ENCODE measurements around the gene RGP1.

The RGP1 gene

GRCh38 chr9:35757892-35758275, 8.8 kb downstream of the RGP1 start:
- ATAC-seq: no peak
- TF ChIP-seq ZFP30 (CRISPR knock-in tag; IDR thresholded peaks at IDR 0.05) (peak; percentile 59; the same call in 1 of the 2 replicates), OSR1 (CRISPR knock-in tag; IDR thresholded peaks at IDR 0.05) (no peak), ZNF70 (CRISPR knock-in tag; IDR thresholded peaks at IDR 0.05) (no peak)

GRCh38 chr9:35758475-35759050, 9.5 kb downstream of the RGP1 start:
- no peak for ATAC-seq
- TF ChIP-seq ZNF70 (CRISPR knock-in tag; IDR thresholded peaks at IDR 0.05) (no peak), POU6F1 (CRISPR knock-in tag; IDR thresholded peaks at IDR 0.05; ENCODE audit: borderline replicate concordance, low read depth) (no peak), TCF4 (CRISPR knock-in tag; IDR thresholded peaks at IDR 0.05; ENCODE audit: borderline replicate concordance) (no peak), ZC3H10 (CRISPR knock-in tag; IDR thresholded peaks at IDR 0.05) (no peak), TOX (CRISPR knock-in tag; IDR thresholded peaks at IDR 0.05; ENCODE audit: borderline replicate concordance) (no peak), ARNTL (CRISPR knock-in tag; IDR thresholded peaks at IDR 0.05; ENCODE audit: borderline replicate concordance, low read depth) (no peak), ESRRG (CRISPR knock-in tag; IDR thresholded peaks at IDR 0.05) (no peak), TSHZ2 (CRISPR knock-in tag; IDR thresholded peaks at IDR 0.05) (no peak), ZFP30 (CRISPR knock-in tag; IDR thresholded peaks at IDR 0.05) (no peak), SNAI2 (CRISPR knock-in tag; IDR thresholded peaks at IDR 0.05) (no peak), ZNF565 (CRISPR knock-in tag; conservative IDR thresholded peaks at IDR 0.05; ENCODE audit: low read depth) (no peak), RARB (CRISPR knock-in tag; IDR thresholded peaks at IDR 0.05) (no peak), ISL1 (CRISPR knock-in tag; IDR thresholded peaks at IDR 0.05) (no peak), PATZ1 (CRISPR knock-in tag; IDR thresholded peaks at IDR 0.05; ENCODE audit: borderline replicate concordance) (no peak), CSRNP3 (CRISPR knock-in tag; IDR thresholded peaks at IDR 0.05) (no peak)

- TF ChIP-seq CSRNP3 (CRISPR knock-in tag; IDR thresholded peaks at IDR 0.05) (no peak), TCF4 (CRISPR knock-in tag; IDR thresholded peaks at IDR 0.05; ENCODE audit: borderline replicate concordance) (no peak), ZNF565 (CRISPR knock-in tag; conservative IDR thresholded peaks at IDR 0.05; ENCODE audit: low read depth) (no peak), ZC3H10 (CRISPR knock-in tag; IDR thresholded peaks at IDR 0.05) (no peak), PPARA (CRISPR knock-in tag; IDR thresholded peaks at IDR 0.05; ENCODE audit: borderline replicate concordance) (no peak), TSHZ2 (CRISPR knock-in tag; IDR thresholded peaks at IDR 0.05) (no peak), GLIS3 (CRISPR knock-in tag; IDR thresholded peaks at IDR 0.05) (no peak), TOX (CRISPR knock-in tag; IDR thresholded peaks at IDR 0.05; ENCODE audit: borderline replicate concordance) (no peak)
- no peak for ATAC-seq
Observed at GRCh38 chr9:35759795-35760194, 10.7 kb downstream of the RGP1 start.
